Astrocyte of the spinal cord (primary cell): ENCODE measurements around the gene TCTN2.

Source experiments
- DNase-seq: peaks from one replicate; pipeline ENCODE4 v3.0.0; 2011; ENCODE audit warnings: low read depth, low spot score
- H3K4me3 ChIP-seq: 2 replicates; pipeline ENCODE4 v1.5.1; 2011; ENCODE audit warnings: low read depth, mild to moderate bottlenecking, low read length, moderate library complexity
- in situ Hi-C: cut with HindIII; loops from 2 replicates; pipeline ENCODE4 v1.10.0; 2017; ENCODE audit warnings: low sequenced_read_pairs
- TF ChIP-seq, protein P1 (sequence below): IDR thresholded peaks from 2 replicates; pipeline ENCODE4 v1.5.1; 2012; ENCODE audit warnings: low read depth, mild to moderate bottlenecking, low read length, inconsistent platforms

TCTN2 gene

DNA sequence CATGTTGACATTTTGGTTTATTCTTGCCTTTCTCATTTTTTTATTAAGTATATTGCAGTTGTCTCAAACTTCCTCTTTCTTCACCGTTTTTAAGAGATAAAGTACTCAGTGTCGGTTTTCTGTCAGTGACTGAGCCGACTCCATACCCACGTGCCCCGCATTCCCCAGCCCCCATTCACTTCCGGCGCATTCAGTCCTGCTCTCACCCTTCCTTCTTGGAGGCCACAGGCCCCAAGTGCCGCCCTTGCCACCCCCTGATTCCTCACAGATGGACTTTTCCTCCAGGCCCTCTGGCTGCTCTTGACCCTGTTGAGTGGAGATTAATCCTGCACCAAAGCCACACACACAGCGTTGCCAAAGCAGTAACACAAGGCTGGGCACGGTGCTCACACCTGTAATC lies 72.1 kb downstream of the TCTN2 start:
- in situ Hi-C loops, result no loop called here
- TF ChIP-seq, protein P1, sequence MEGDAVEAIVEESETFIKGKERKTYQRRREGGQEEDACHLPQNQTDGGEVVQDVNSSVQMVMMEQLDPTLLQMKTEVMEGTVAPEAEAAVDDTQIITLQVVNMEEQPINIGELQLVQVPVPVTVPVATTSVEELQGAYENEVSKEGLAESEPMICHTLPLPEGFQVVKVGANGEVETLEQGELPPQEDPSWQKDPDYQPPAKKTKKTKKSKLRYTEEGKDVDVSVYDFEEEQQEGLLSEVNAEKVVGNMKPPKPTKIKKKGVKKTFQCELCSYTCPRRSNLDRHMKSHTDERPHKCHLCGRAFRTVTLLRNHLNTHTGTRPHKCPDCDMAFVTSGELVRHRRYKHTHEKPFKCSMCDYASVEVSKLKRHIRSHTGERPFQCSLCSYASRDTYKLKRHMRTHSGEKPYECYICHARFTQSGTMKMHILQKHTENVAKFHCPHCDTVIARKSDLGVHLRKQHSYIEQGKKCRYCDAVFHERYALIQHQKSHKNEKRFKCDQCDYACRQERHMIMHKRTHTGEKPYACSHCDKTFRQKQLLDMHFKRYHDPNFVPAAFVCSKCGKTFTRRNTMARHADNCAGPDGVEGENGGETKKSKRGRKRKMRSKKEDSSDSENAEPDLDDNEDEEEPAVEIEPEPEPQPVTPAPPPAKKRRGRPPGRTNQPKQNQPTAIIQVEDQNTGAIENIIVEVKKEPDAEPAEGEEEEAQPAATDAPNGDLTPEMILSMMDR, result no peak
- no peak overlapping the region for H3K4me3 ChIP-seq
- DNase-seq, result no peak

DNA sequence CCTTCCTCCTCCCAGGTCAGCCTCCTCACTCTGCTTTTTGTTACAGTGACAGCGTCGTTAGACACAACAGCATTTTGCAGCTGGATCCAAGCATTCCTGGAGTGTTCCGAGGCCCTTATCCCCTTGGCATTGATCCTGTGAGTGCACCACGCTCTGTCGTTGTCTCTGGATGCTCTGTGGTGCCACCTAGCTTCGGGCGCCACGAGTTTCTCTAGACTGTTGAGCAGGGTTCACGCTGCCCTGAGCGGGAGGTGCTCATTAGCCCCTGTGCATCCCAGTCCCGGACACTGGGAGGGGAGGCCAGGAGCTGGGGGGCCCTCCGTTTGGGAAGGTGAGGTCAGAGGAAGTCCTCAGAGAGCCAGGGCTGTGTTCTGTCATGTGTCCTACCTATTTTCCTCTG lies 73.9 kb downstream of the TCTN2 start:
- in situ Hi-C loops, result no loop called here
- no peak overlapping the region for H3K4me3 ChIP-seq
- no peak for DNase-seq
- TF ChIP-seq, protein P1, result peak; percentile 13

DNA sequence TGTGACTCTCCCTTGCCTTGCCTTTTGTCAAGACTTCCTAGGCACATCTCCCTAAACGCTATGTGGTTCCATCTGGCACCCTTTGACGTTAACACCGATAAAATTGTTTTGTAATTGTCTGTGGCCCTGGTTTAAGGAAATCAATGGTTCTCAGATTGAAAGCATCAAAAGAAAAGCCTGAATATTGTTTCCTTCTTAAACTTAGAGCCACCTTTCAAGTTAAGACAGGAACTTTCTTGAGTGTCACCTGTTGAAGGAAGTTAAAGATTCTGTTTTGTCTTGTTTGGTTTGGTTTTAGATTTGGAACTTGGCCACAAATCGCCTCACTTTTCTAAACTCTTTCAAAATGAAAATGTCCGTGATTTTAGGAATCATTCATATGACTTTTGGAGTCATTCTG lies 76.4 kb downstream of the TCTN2 start:
- TF ChIP-seq, protein P1, result no peak
- in situ Hi-C loops, result no loop called here
- H3K4me3 ChIP-seq, result no peak overlapping the region
- DNase-seq, result no peak

- no peak for DNase-seq
- in situ Hi-C loops, result no loop called here
- TF ChIP-seq, protein P1, result no peak
- H3K4me3 ChIP-seq, result no peak overlapping the region
These were observed 77.2 kb downstream of the TCTN2 start for GRCh38 chr12:123748161-123748560.

GRCh38 chr12:123748661-123749060 lies 77.7 kb downstream of the TCTN2 start:
- in situ Hi-C loops, result no loop called here
- TF ChIP-seq, protein P1, result no peak
- DNase-seq, result peak; percentile 67

DNA sequence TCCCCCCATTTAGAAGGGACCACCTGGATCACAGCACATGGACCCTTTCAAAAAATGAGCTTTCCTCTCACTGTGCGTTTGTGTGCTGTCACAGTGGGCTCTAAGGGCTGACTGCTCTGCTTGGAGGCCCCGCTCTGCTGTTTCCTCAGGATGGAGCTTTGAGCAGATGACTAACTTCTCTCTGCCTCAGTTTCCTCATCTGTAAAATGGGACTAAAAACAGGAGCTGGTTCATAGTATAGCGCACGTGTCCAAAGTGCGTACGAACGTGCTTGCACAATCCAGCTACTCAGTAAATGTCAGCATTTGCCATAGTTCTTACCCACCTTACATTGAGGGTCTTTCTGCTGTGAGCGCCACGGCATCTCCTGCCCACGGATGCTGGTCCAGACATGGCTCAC lies 78.4 kb downstream of the TCTN2 start:
- TF ChIP-seq, protein P1, result no peak
- in situ Hi-C loops, result no loop called here
- H3K4me3 ChIP-seq, result no peak overlapping the region
- DNase-seq, result no peak

More at GRCh38 chr12:123748661-123749060, 77.7 kb downstream of the TCTN2 start:
- H3K4me3 ChIP-seq, result no peak overlapping the region

- TF ChIP-seq, protein P1, result no peak
- no peak for DNase-seq
- in situ Hi-C loops, result no loop called here
These were observed 79.3 kb downstream of the TCTN2 start for GRCh38 chr12:123750159-123750656.

More at GRCh38 chr12:123750159-123750656, 79.3 kb downstream of the TCTN2 start:
- no peak overlapping the region for H3K4me3 ChIP-seq
